ENCODE data around the gene PMP22. TPM values are rescaled to one million over a fixed set of nuclear protein-coding genes. Genes with fewer than 3 reads are reported as not detected.

Gene PMP22
- total RNA-seq = 173 and 337 TPM in 2 replicates

GRCh38 chr17:15265131-15265530, at the start of gene PMP22:
Gene PMP22, minus strand, starts transcription at chr17:15265326. Its CDS starts 4,599 bp downstream, at chr17:15260727.

Other genes starting within 250 kb of the PMP22 start
- 0.09 TPM in 1 of 2 replicates, not detected in the other for gene TEKT3, start 76.3 kb upstream of the PMP22 start, total RNA-seq
- 0.12 and 3.0 TPM in 2 replicates for gene CDRT4, start 202.3 kb upstream of the PMP22 start, total RNA-seq